H1 (cell line): Measurements from ENCODE around the gene EPHA5. TPM values are rescaled to one million over a fixed set of nuclear protein-coding genes. Genes with fewer than 3 reads are reported as not detected.
A peak's percentile ranks its signal among the peaks of the same experiment; 100 is the strongest.

Experiments used
- CTCF ChIA-PET: fragments of 300-600 bp; sonication (Branson Sonifier 250); formaldehyde crosslinking; loops from one replicate; lab custom pipeline; 2021; ENCODE audit not compliant: partially characterized antibody; lab: Charles Lee
- POLR2A ChIA-PET: fragments of 300-600 bp; sonication (Branson Sonifier 250); formaldehyde crosslinking; loops from one replicate; lab custom pipeline; 2021; ENCODE audit warnings: inconsistent platforms; ENCODE audit not compliant: partially characterized antibody; lab: Charles Lee
- DNase-seq, 2 experiments: peaks; one replicate each; pipeline versions ENCODE4 v3.0.0 to v3.0.0-alpha.2; 2010 to 2022; ENCODE audit warnings: low spot score in 2 of 2, low read depth in 1 of 2, mixed read lengths in 1 of 2
- FAIRE-seq: peaks from 2 replicates; lab custom pipeline; 2011; peaks lifted over from hg19 to GRCh38; lab: Jason Lieb, UNC
- H2AFZ ChIP-seq: 2 replicates; pipeline ENCODE4 v1.8.1; 2012; ENCODE audit warnings: low read length, inconsistent platforms
- H2AK5ac ChIP-seq: 2 replicates; pipeline ENCODE4 v1.6.1; 2013; ENCODE audit warnings: low read depth, low read length
- H2BK120ac ChIP-seq: replicated peaks from 2 replicates; pipeline ENCODE3; 2013; ENCODE audit warnings: low read depth, low read length, inconsistent platforms
- H2BK12ac ChIP-seq: 2 replicates; pipeline ENCODE4 v1.6.1; 2013; ENCODE audit warnings: low read depth, low read length
- H2BK15ac ChIP-seq: 2 replicates; pipeline ENCODE4 v1.6.1; 2013; ENCODE audit warnings: low read length
- H2BK20ac ChIP-seq: 2 replicates; pipeline ENCODE4 v1.6.1; 2013; ENCODE audit warnings: low read length
- H2BK5ac ChIP-seq: 2 replicates; pipeline ENCODE4 v1.6.1; 2013; ENCODE audit warnings: low read depth, low read length
- H3K14ac ChIP-seq: 2 replicates; pipeline ENCODE4 v1.6.1; 2013; ENCODE audit warnings: inconsistent platforms; ENCODE audit not compliant: insufficient read length
- H3K18ac ChIP-seq: 2 replicates; pipeline ENCODE4 v1.6.1; 2013; ENCODE audit warnings: low read length; ENCODE audit errors: extremely low read depth
- H3K23ac ChIP-seq: 2 replicates; pipeline ENCODE4 v1.6.1; 2013; ENCODE audit warnings: inconsistent platforms; ENCODE audit not compliant: insufficient read length
- H3K23me2 ChIP-seq: 2 replicates; pipeline ENCODE4 v1.6.1; 2013; ENCODE audit warnings: low read depth, low read length
- H3K27ac ChIP-seq: 2 replicates; pipeline ENCODE4 v1.6.1; 2011; ENCODE audit warnings: low read depth, low read length, inconsistent platforms
- H3K27me3 ChIP-seq, 4 experiments: replicated peaks in 1 of 4; 1 replicate in 1 of 4; 2 replicates in 3 of 4; pipeline versions ENCODE4 v1.6.1 to v1.8.1; 2011 to 2013; ENCODE audit warnings: low read length in 3 of 4, mild to moderate bottlenecking in 3 of 4, inconsistent platforms in 2 of 4, mixed read lengths in 2 of 4, moderate library complexity in 1 of 4; ENCODE audit not compliant: control insufficient read depth in 3 of 4, insufficient read depth in 3 of 4; ENCODE audit errors: extremely low read depth in 1 of 4
- H3K36me3 ChIP-seq, 4 experiments: 2 replicates each; pipeline versions ENCODE4 v1.6.1 to v1.8.1; 2011 to 2013; ENCODE audit warnings: mild to moderate bottlenecking in 4 of 4, low read length in 3 of 4, moderate library complexity in 2 of 4, control low read depth in 1 of 4, inconsistent platforms in 1 of 4; ENCODE audit not compliant: insufficient read depth in 4 of 4, control insufficient read depth in 2 of 4
- H3K4ac ChIP-seq: replicated peaks from 2 replicates; pipeline ENCODE3; 2013; ENCODE audit warnings: low read length, low read depth, mixed read lengths, inconsistent platforms; ENCODE audit not compliant: insufficient read length
- H3K4me1 ChIP-seq, 4 experiments: replicated peaks in 1 of 4; 1 replicate in 1 of 4; 2 replicates in 3 of 4; pipeline versions ENCODE4 v1.6.1 to v1.8.1; 2011 to 2013; ENCODE audit warnings: low read length in 3 of 4, inconsistent platforms in 2 of 4, mixed read lengths in 1 of 4; ENCODE audit not compliant: insufficient read depth in 4 of 4, control insufficient read depth in 3 of 4
- H3K4me2 ChIP-seq, 2 experiments: 2 replicates each; pipeline versions ENCODE4 v1.6.1 to v1.8.1; 2011 to 2013; ENCODE audit warnings: low read depth in 2 of 2, low read length in 2 of 2, control low read depth in 1 of 2, inconsistent platforms in 1 of 2, mild to moderate bottlenecking in 1 of 2; ENCODE audit not compliant: insufficient read depth in 1 of 2
- H3K4me3 ChIP-seq, 4 experiments: fragments of 200-600, 300-600 bp in 1 of 4; sonication (generic), shearing (Covaris generic), sonication (Bioruptor Twin) in 1 of 4; 2 replicates each; pipeline versions ENCODE4 v1.5.1 to v1.8.1; 2011 to 2016; ENCODE audit warnings: low read length in 4 of 4, low read depth in 3 of 4, control low read depth in 2 of 4, inconsistent platforms in 2 of 4, mild to moderate bottlenecking in 2 of 4, mixed read lengths in 1 of 4, moderate library complexity in 1 of 4; ENCODE audit not compliant: insufficient read depth in 2 of 4; ENCODE audit errors: extremely low read depth in 1 of 4
- H3K56ac ChIP-seq: replicated peaks from 2 replicates; pipeline ENCODE3; 2013; ENCODE audit warnings: low read depth, mild to moderate bottlenecking, mixed read lengths, low read length, inconsistent platforms; ENCODE audit not compliant: insufficient read length
- H3K79me1 ChIP-seq: 2 replicates; pipeline ENCODE4 v1.6.1; 2013; ENCODE audit warnings: low read depth, low read length, control low read depth
- H3K79me2 ChIP-seq, 2 experiments: 2 replicates each; pipeline versions ENCODE4 v1.6.1 to v1.8.1; 2012 to 2013; ENCODE audit warnings: low read length in 2 of 2, mild to moderate bottlenecking in 2 of 2, inconsistent platforms in 1 of 2; ENCODE audit not compliant: insufficient read depth in 2 of 2, control insufficient read depth in 1 of 2
- H3K9ac ChIP-seq, 4 experiments: replicated peaks in 1 of 4; 1 replicate in 1 of 4; 2 replicates in 3 of 4; pipeline versions ENCODE4 v1.6.1 to v1.8.1; 2011 to 2013; ENCODE audit warnings: low read depth in 3 of 4, low read length in 3 of 4, control low read depth in 2 of 4, mild to moderate bottlenecking in 2 of 4, moderate library complexity in 2 of 4, inconsistent platforms in 1 of 4; ENCODE audit errors: extremely low read depth in 1 of 4
- H3K9me3 ChIP-seq, 2 experiments: 2 replicates each; pipeline versions ENCODE4 v1.6.1 to v1.8.1; 2012 to 2013; ENCODE audit warnings: mild to moderate bottlenecking in 2 of 2, moderate library complexity in 2 of 2, control low read depth in 1 of 2, inconsistent platforms in 1 of 2, low read depth in 1 of 2, low read length in 1 of 2, mixed read lengths in 1 of 2; ENCODE audit not compliant: insufficient read depth in 2 of 2
- H4K20me1 ChIP-seq, 2 experiments: replicated peaks in 1 of 2; 2 replicates each; pipeline versions ENCODE3 to v1.8.1; 2011 to 2013; ENCODE audit warnings: inconsistent platforms in 2 of 2, low read length in 2 of 2, mild to moderate bottlenecking in 1 of 2; ENCODE audit not compliant: insufficient read depth in 2 of 2, control insufficient read depth in 1 of 2
- H4K5ac ChIP-seq: 2 replicates; pipeline ENCODE4 v1.6.1; 2013; ENCODE audit warnings: low read length, low read depth, mixed read lengths, inconsistent platforms; ENCODE audit not compliant: insufficient read length
- H4K8ac ChIP-seq: 2 replicates; pipeline ENCODE4 v1.8.0; 2013; ENCODE audit warnings: mild to moderate bottlenecking, moderate library complexity, low read length, inconsistent platforms; ENCODE audit not compliant: insufficient read depth; ENCODE audit errors: extremely low read depth
- H4K91ac ChIP-seq: replicated peaks from 2 replicates; pipeline ENCODE3; 2013; ENCODE audit warnings: low read length, mixed read lengths, inconsistent platforms; ENCODE audit not compliant: insufficient read length
- CBX8 ChIP-seq: fragments of 300-800, 300-1000 bp; sonication (generic); IDR thresholded peaks from 2 replicates; pipeline ENCODE4 v1.7.1; 2016; ENCODE audit warnings: low read depth, low read length, borderline replicate concordance
- CEBPB ChIP-seq: IDR thresholded peaks from 2 replicates; pipeline ENCODE4 v1.6.1; 2012; ENCODE audit warnings: low read depth, low read length
- CREB1 ChIP-seq: IDR thresholded peaks from 2 replicates; pipeline ENCODE4 v1.6.1; 2012; ENCODE audit warnings: inconsistent platforms
- FOSL1 ChIP-seq: IDR thresholded peaks from 2 replicates; pipeline ENCODE4 v1.6.1; 2011; ENCODE audit warnings: mild to moderate bottlenecking, low read depth, low read length, moderate library complexity; ENCODE audit not compliant: insufficient read depth
- GABPA ChIP-seq: IDR thresholded peaks from 2 replicates; pipeline ENCODE4 v1.6.1; 2011; ENCODE audit warnings: mild to moderate bottlenecking, low read length, moderate library complexity, borderline replicate concordance; ENCODE audit not compliant: insufficient read depth
- KDM1A ChIP-seq: fragments of 200-600, 300-600 bp; sonication (generic); IDR thresholded peaks from 2 replicates; pipeline ENCODE4 v1.7.1; 2016; ENCODE audit warnings: mild to moderate bottlenecking, low read length, borderline replicate concordance
- KDM5A ChIP-seq: fragments of 200-600 bp; IDR thresholded peaks from 2 replicates; pipeline ENCODE4 v1.7.1; 2012; ENCODE audit warnings: mild to moderate bottlenecking, low read length, inconsistent platforms, mixed read lengths
- POLR2A ChIP-seq, 2 experiments: IDR thresholded peaks; 1 replicate in 1 of 2; 2 replicates in 1 of 2; pipeline ENCODE4 v1.6.1; 2011; ENCODE audit warnings: low read depth in 2 of 2, low read length in 2 of 2, mild to moderate bottlenecking in 2 of 2; ENCODE audit errors: control extremely low read depth in 1 of 2
- POLR2AphosphoS5 ChIP-seq: IDR thresholded peaks from 2 replicates; pipeline ENCODE4 v1.6.1; 2011; ENCODE audit warnings: low read depth, low read length
- SIRT6 ChIP-seq: IDR thresholded peaks from one replicate; pipeline ENCODE4 v1.7.1; 2012; ENCODE audit warnings: low read length, inconsistent platforms
- SP1 ChIP-seq: IDR thresholded peaks from 2 replicates; pipeline ENCODE4 v1.6.1; 2011; ENCODE audit warnings: low read depth, low read length
- SP2 ChIP-seq: IDR thresholded peaks from 2 replicates; pipeline ENCODE4 v1.6.1; 2012; ENCODE audit warnings: mild to moderate bottlenecking, low read length, inconsistent platforms
- TEAD4 ChIP-seq: IDR thresholded peaks from 2 replicates; pipeline ENCODE4 v1.6.1; 2012; ENCODE audit warnings: low read depth, low read length, inconsistent platforms, mixed read lengths
- ZNF274 ChIP-seq: IDR thresholded peaks from 2 replicates; pipeline ENCODE4 v1.7.0; 2012; ENCODE audit warnings: low read length, borderline replicate concordance; ENCODE audit errors: extremely low read depth
- WGBS, 2 experiments: shearing (Covaris generic) in 1 of 2; methylation state at CpG; one replicate each; pipeline versions ENCODE4 v1.1.6 to v1.1.7; 2013 to 2015; ENCODE audit warnings: low lambda C conversion rate in 2 of 2, mixed read lengths in 2 of 2, inconsistent platforms in 1 of 2, low coverage in 1 of 2, missing lambda C conversion rate in 1 of 2; ENCODE audit not compliant: insufficient replicate concordance in 2 of 2, insufficient coverage in 1 of 2, insufficient read length in 1 of 2; ENCODE audit errors: extremely low coverage in 1 of 2, missing lambda C conversion rate in 1 of 2; 5-methylcytosine and 5-hydroxymethylcytosine counted together
- polyA plus RNA-seq, 7 experiments: library from polyadenylated mRNA; depleted of rRNA in 3 of 7; stranded (reverse) in 5 of 7; unstranded in 2 of 7; fragments of >200 nt in 5 of 7; fragments of 200-250 nt in 2 of 7; gene quantifications; 1 replicate in 5 of 7; 2 replicates in 1 of 7; 4 replicates in 1 of 7; pipeline versions ENCODE4 v1.2.1 to v1.2.3, GENCODE V29; 2011 to 2013; ENCODE audit warnings: missing spikeins in 2 of 7, mixed read lengths in 2 of 7
- total RNA-seq: library from RNA; stranded (reverse); fragmentation: NEBNext Ultra II Directional; extraction: Animal tissue kit (Norgen Biotek cat#: 25700); gene quantifications from 2 replicates; pipeline ENCODE4 v1.2.1, GENCODE V29; 2021
- TF ChIP-seq, protein P1 (sequence below): IDR thresholded peaks from 2 replicates; pipeline ENCODE4 v1.6.1; 2012; ENCODE audit warnings: inconsistent platforms

EPHA5 gene
- total and polyA plus RNA-seq, 2 of the 8 experiments (the other 6 are each of a cell fraction or from before 2014, with no cell fraction given), result 0.03 to 0.11 TPM

DNA sequence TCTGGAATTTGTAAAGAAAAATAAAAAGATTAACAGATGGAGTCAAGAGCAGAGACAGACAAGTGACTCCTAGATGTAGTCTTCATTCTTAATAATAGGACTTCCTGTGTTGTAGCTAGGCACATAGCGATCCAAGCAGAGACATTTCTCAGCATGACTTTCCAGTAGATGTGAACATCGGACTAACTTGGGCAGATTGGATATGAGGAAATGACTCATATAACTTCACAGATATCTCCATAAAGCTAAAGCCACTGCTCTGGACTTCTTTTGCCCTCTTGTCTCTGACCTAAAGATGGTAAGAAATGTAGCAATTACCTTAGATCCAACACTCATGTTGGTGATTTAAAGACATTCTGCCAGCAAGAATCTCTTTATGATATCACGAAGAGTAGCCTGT is 131.7 kb downstream of the EPHA5 start:
- Histone ChIP-seq H4K91ac (no peak overlapping the region), H3K4me2 (no peak overlapping the region), H2BK120ac (no peak overlapping the region), H3K14ac (no peak overlapping the region), H4K5ac (no peak overlapping the region), H2AFZ (peak overlapping the region; percentile 88), H3K18ac (no peak overlapping the region), H3K4me3 (no peak overlapping the region), H3K27ac (no peak overlapping the region), H4K20me1 (no peaks in the 10 kb centered on the region), H3K56ac (no peak overlapping the region), H3K79me2 (no peaks in the 10 kb centered on the region), H2BK15ac (no peak overlapping the region), H2BK5ac (no peak overlapping the region), H3K23ac (no peak overlapping the region), H2AK5ac (no peak overlapping the region), H3K4me1 (peaks cover 0 to 7% (median 0%) of the 10 kb centered on the region in 4 experiments; a peak in 2 of 7 replicates), H3K27me3 (no peaks in the 10 kb centered on the region), H3K36me3 (no peaks in the 10 kb centered on the region), H2BK20ac (no peak overlapping the region), H3K23me2 (no peaks in the 10 kb centered on the region), H4K8ac (no peak overlapping the region), H2BK12ac (no peak overlapping the region), H3K4ac (no peak overlapping the region), H3K79me1 (no peaks in the 10 kb centered on the region), H3K9me3 (no peaks in the 10 kb centered on the region), H3K9ac (no peak overlapping the region)
- no peak for DNase-seq
- POLR2A ChIA-PET, result no interaction called here
- CTCF ChIA-PET, result interaction anchor here (0.7 kb wide), 1 partner anchor 8 kb away, joined by 3 read pairs; no protein-coding TSS in a partner anchor
- FAIRE-seq, result no peak
- TF ChIP-seq, protein P1, sequence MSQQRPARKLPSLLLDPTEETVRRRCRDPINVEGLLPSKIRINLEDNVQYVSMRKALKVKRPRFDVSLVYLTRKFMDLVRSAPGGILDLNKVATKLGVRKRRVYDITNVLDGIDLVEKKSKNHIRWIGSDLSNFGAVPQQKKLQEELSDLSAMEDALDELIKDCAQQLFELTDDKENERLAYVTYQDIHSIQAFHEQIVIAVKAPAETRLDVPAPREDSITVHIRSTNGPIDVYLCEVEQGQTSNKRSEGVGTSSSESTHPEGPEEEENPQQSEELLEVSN, result no peak
- TF ChIP-seq FOSL1, result no peak
- TF ChIP-seq KDM1A, result no peak
- no peak for TF ChIP-seq TEAD4
- TF ChIP-seq CBX8, result no peak
- TF ChIP-seq KDM5A, result no peak
- no peak for TF ChIP-seq CREB1
- TF ChIP-seq CEBPB, result no peak
- TF ChIP-seq POLR2A (IDR thresholded peaks at IDR 0.05; ENCODE audit: control extremely low read depth in 1 of 2, low read depth in 2 of 2, low read length in 2 of 2), result no peak
- no peak for TF ChIP-seq GABPA
- no peak for TF ChIP-seq ZNF274
- TF ChIP-seq SP1, result no peak
- no peak for TF ChIP-seq SP2
- TF ChIP-seq POLR2AphosphoS5, result no peak
- TF ChIP-seq SIRT6, result no peak
- 93% methylated on average over 3 of the region's 3 CpGs; no CpG with 5 or more reads in 1 of the 2 experiments for WGBS, 2 experiments
